Esophagus squamous epithelium (tissue), 5 donors: ENCODE measurements around the gene FIBP. TPM values are rescaled to one million over a fixed set of nuclear protein-coding genes. Genes with fewer than 3 reads are reported as not detected.

Experiments used
- DNase-seq: peaks from one replicate; lab custom pipeline; 2025; lab: John Stamatoyannopoulos, UW
- H3K27ac ChIP-seq, 4 donors: fragments of 200-600 bp; sonication (generic); one replicate each; pipeline ENCODE4 v1.5.1; 2016 to 2019; ENCODE audit warnings: mild to moderate bottlenecking in 1 of 4
- H3K27me3 ChIP-seq, 4 donors: fragments of 200-600 bp; sonication (generic); 1 replicate in 3 of 4; 2 replicates in 1 of 4; pipeline versions ENCODE4 v1.5.1 to v1.6.0; 2017 to 2021; ENCODE audit warnings: antibody characterized with exemption in 1 of 4
- H3K36me3 ChIP-seq, 3 donors: fragments of 200-600 bp; sonication (generic); one replicate each; pipeline ENCODE4 v1.5.1; 2016 to 2019
- H3K4me1 ChIP-seq, 3 donors: fragments of 200-600 bp; sonication (generic); one replicate each; pipeline ENCODE4 v1.5.1; 2017 to 2019
- H3K4me3 ChIP-seq, 4 donors: fragments of 200-600 bp; sonication (generic); 1 replicate in 3 of 4; 2 replicates in 1 of 4; pipeline ENCODE4 v1.5.1; 2016 to 2019; ENCODE audit warnings: mild to moderate bottlenecking in 2 of 4, moderate library complexity in 1 of 4
- H3K9me3 ChIP-seq, 3 donors: fragments of 200-600 bp; sonication (generic); one replicate each; pipeline ENCODE4 v1.5.1; 2016 to 2019
- CTCF ChIP-seq, 6 experiments: fragments of 450-650 bp in 4 of 6; fragments of 200-600 bp in 2 of 6; sonication (generic) in 2 of 6; IDR thresholded peaks; one replicate each; pipeline ENCODE4 v1.5.1; 2016 to 2019; ENCODE audit warnings: antibody characterized with exemption in 6 of 6, mild to moderate bottlenecking in 4 of 6, moderate library complexity in 4 of 6
- POLR2A ChIP-seq, 4 donors: fragments of 450-650 bp; IDR thresholded peaks; one replicate each; pipeline ENCODE4 v1.6.1; 2017; ENCODE audit warnings: antibody characterized with exemption in 4 of 4, mild to moderate bottlenecking in 4 of 4, moderate library complexity in 3 of 4
- WGBS, 2 donors: methylation state at CpG; one replicate each; pipeline ENCODE4 v1.1.5; 2018; 5-methylcytosine and 5-hydroxymethylcytosine counted together
- intact Hi-C: fragments of 100-400 bp; cut with DNase I; formaldehyde crosslinking; loops from one replicate; pipeline ENCODE4 v1.15.0; 2022
- total RNA-seq, 4 donors: library from RNA; depleted of rRNA; stranded (reverse); fragments of >200 nt; gene quantifications; one replicate each; pipeline ENCODE4 v1.1.0, GENCODE V29; 2016
- donor health status: DM: yes; HTN: yes; CAD: no.

Gene FIBP
- total RNA-seq, 4 donors from 2014 or later: 35.7 to 60.1 (median 38.4) TPM

DNA sequence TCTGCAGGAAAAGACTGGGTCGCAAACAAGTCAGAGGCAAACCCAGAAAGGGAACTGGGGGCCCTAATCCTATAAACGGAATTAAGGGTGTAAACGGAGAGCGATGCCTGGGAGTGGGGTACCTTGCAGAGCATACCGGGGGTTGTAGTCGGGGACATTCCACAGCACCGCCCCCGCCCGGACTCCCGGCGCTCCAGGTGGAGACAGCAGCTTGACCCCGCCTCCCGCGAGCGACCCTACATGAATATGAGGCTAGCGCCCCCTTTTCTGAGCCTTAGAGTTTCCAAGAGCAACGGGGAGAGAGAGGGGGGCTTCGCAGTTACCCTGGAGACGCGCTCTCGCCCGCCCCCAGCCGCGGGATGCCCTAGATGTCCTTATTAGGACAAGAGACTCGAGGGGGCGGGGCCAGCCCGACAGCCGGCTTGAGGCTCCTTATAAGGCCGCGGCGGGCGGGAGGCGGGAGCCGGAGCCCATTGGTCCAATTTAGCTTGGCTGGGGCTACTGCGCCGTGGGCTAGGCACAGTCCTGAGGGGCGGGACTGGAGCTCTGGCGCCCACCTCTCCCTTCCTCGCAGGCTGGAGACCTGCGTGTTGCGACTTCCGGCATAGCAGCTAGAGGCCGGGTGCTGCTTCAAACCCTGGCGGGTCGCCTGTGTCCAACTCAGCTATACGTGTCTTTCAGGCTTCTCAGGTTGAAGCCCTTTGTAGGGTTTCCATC lies 29.0 kb downstream of the FIBP start:
- peaks cover 16 to 50% (median 38%) of the 10 kb centered on the region in 3 donors for H3K36me3 ChIP-seq
- peaks cover 27 to 80% (median 34%) of the 10 kb centered on the region in 3 donors for H3K4me1 ChIP-seq

GRCh38 chr11:65858681-65859087 lies 29.6 kb downstream of the FIBP start:
- 0% methylated on average over 10 of the region's 10 CpGs for WGBS, 2 donors

More for the DNA sequence above, 29.0 kb downstream of the FIBP start:
- TF ChIP-seq CTCF (IDR thresholded peaks at IDR 0.05) (peak in 1 of 6 experiments; percentile 25), POLR2A (IDR thresholded peaks at IDR 0.05) (peak in 3 of 4 donors; percentile 87 to 96 (median 93))
- peak overlapping the region; percentile 83 to 94 (median 86) for H3K4me3 ChIP-seq
- intact Hi-C loops: no loop called here
- H3K27me3 ChIP-seq: no peaks in the 10 kb centered on the region
- 1% methylated on average over 14 to 30 of the region's 46 CpGs for WGBS, 2 donors
- H3K9me3 ChIP-seq: no peaks in the 10 kb centered on the region
- H3K27ac ChIP-seq: peak overlapping the region; percentile 96 to 98 (median 97)
- DNase-seq: peak; percentile 98

DNA sequence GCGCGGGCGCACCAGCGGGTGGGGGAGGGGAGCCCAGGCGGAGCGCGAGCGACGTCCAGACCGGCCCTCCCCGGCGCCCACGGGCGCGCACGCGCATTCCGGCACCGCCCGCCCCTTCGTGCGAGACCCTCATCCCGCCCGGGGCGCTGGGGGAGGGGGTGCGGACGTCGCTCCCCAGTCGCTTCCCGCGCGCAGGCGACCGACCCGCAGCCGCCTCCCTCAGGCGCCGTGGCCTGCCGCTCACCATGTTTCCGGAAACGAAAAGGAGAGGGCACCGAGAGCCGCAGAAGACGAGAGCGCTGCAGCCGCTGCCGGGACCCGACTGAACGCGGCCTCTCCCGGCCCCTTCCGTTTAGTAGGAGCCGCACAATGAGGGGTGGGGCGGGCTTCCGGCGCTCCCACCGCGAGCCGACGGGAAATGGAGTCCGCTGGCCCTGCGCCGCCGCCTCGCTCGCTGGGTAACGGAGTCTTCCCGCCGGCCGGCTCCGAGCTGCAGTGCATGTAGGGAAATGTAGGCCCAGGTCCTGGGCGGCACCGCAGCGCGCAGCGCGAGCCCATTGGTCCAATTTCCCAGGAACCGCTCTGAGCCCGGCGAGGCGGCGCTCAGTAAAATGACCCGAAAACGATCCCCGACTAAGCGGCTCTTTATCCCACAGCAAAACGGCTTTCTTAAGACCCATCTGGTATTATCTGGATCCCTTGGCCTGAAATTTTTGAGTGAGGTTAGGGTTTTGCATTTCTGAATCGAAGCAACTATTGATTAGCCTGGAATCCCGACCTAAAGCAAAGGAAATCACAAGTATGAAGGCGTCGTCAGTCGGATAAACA lies 30.2 kb downstream of the FIBP start, which contains the start of gene CFL1:
TSS of gene CFL1 (minus strand) at position 328 of the 828 bp plus-strand sequence. CDS start at position 247, 81 bp downstream.
- intact Hi-C loops: no loop called here
- H3K27me3 ChIP-seq: no peaks in the 10 kb centered on the region
- 0 to 1% methylated on average over 10 to 16 of the region's 92 CpGs for WGBS, 2 donors
- H3K9me3 ChIP-seq: no peaks in the 10 kb centered on the region
- peaks cover 27 to 82% (median 34%) of the 10 kb centered on the region in 3 donors for H3K4me1 ChIP-seq
- peak; percentile 87 for DNase-seq
- peak; percentile 80 to 99 (median 93) for TF ChIP-seq POLR2A (IDR thresholded peaks at IDR 0.05)
- peak in 2 of 6 experiments; percentile 5 to 42 for TF ChIP-seq CTCF (IDR thresholded peaks at IDR 0.05)
- peak within 1 kb of the TSS; percentile 96 to 98 (median 97) for H3K27ac ChIP-seq
- peak within 1 kb of the TSS; percentile 83 to 94 (median 86) for H3K4me3 ChIP-seq
- peaks cover 27 to 50% (median 41%) of the 10 kb centered on the region in 3 donors for H3K36me3 ChIP-seq

More at GRCh38 chr11:65858681-65859087, 29.6 kb downstream of the FIBP start:
- intact Hi-C loops: no loop called here
- no peaks in the 10 kb centered on the region for H3K9me3 ChIP-seq
- no peak for TF ChIP-seq POLR2A (IDR thresholded peaks at IDR 0.05)
- no peak for TF ChIP-seq CTCF (IDR thresholded peaks at IDR 0.05)
- peaks cover 27 to 80% (median 34%) of the 10 kb centered on the region in 3 donors for H3K4me1 ChIP-seq
- peaks cover 21 to 50% (median 38%) of the 10 kb centered on the region in 3 donors for H3K36me3 ChIP-seq
- peak overlapping the region; percentile 96 to 98 (median 97) for H3K27ac ChIP-seq
- DNase-seq: no peak
- no peaks in the 10 kb centered on the region for H3K27me3 ChIP-seq
- H3K4me3 ChIP-seq: peak overlapping the region; percentile 83 to 94 (median 86)

- whole genome bisulfite sequencing, 2 donors: 0% methylated on average over 2 of the region's 49 CpGs; no CpG with 5 or more reads in 1 of the 2 donors
- intact Hi-C loops: no loop called here
- H3K4me3 ChIP-seq: peak overlapping the region; percentile 83 to 94 (median 86)
- H3K27me3 ChIP-seq: no peaks in the 10 kb centered on the region
- peak overlapping the region; percentile 96 to 98 (median 97) for H3K27ac ChIP-seq
- H3K4me1 ChIP-seq: peaks cover 27 to 77% (median 33%) of the 10 kb centered on the region in 3 donors
- DNase-seq: no peak
- no peaks in the 10 kb centered on the region for H3K9me3 ChIP-seq
- TF ChIP-seq CTCF (IDR thresholded peaks at IDR 0.05): no peak
- no peak for TF ChIP-seq POLR2A (IDR thresholded peaks at IDR 0.05)
- H3K36me3 ChIP-seq: peaks cover 31 to 50% (median 43%) of the 10 kb centered on the region in 3 donors
Measured at GRCh38 chr11:65857500-65857852, 30.8 kb downstream of the FIBP start.
